ENCODE data around the gene HMGB3. TPM values are rescaled to one million over a fixed set of nuclear protein-coding genes. Genes with fewer than 3 reads are reported as not detected.
"Not testable (repeated sequence)": the region's sequence is repeated elsewhere in the genome, so short reads cannot be mapped to it uniquely, and the experiment has no call there.

Gene HMGB3
- total RNA-seq, 4 donors from 2014 or later = 6.3 to 23.3 (median 13.9) TPM

- intact Hi-C loops (cut with DNase I; ENCODE audit: low total_unique reads) = no loop called here
- TF ChIP-seq CTCF (IDR thresholded peaks at IDR 0.05) = no peak
- TF ChIP-seq POLR2A (IDR thresholded peaks at IDR 0.05) = no peak
- no peak for DNase-seq (ENCODE audit: low spot score in 2 of 2)
- WGBS, 2 donors = 82 to 93% methylated on average over 2 of the region's 2 CpGs
- no peak overlapping the region for H3K4me3 ChIP-seq (ENCODE audit: low read depth, poor library complexity, severe bottlenecking)
Observed at GRCh38 chrX:150955590-150955989, 27.5 kb upstream of the HMGB3 start.

DNA sequence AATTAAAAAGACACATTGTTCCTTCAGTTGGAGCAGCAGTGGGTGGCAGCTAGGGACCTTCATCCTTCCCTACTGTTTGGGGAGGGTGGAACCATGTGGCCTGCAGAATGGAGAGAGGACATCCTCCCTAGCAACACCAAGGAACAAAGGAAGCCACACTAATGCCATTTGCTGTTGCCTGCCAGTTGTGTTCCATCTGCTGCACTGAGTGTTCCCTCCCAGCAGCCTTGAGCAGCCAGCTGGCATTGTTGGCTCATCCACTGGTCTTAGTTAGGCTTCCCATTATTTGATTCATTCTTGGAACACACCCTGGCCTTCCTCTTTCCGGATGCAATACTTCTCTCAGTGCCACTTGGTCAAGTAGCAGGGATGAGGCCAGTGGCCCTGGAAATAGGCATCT lies 25.0 kb upstream of the HMGB3 start:
- intact Hi-C loops (cut with DNase I; ENCODE audit: low total_unique reads) = no loop called here
- no peak for TF ChIP-seq POLR2A (IDR thresholded peaks at IDR 0.05)
- no peak for DNase-seq (ENCODE audit: low spot score in 2 of 2)
- no peak overlapping the region for H3K4me3 ChIP-seq (ENCODE audit: low read depth, poor library complexity, severe bottlenecking)
- WGBS, 2 donors = 22 to 50% methylated on average over 1 of the region's 1 CpG

DNA sequence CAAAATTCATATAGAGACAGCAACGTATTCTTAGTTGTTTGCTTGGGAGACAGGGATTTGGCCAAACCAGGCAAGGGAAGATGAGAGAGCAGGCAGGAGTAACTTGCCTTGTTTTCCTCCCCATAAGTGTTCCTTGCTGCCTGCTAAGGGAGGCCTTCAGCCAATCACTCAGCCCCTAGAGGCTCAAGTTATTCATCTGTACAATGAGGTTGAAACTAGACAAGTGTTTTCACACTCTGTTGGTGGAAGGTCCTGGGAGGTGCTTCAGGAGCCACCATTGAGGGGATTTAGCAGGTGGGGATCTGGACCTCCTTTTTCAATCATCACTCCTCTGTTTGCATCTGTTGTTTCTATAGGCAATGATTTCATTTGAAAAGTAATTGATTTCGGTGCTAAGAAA lies 23.6 kb upstream of the HMGB3 start:
- WGBS, 2 donors = 75 to 88% methylated on average over 2 of the region's 2 CpGs

GRCh38 chrX:150961631-150962030 lies 21.5 kb upstream of the HMGB3 start:
- TF ChIP-seq CTCF (IDR thresholded peaks at IDR 0.05) = no peak
- no peak for TF ChIP-seq POLR2A (IDR thresholded peaks at IDR 0.05)
- no peak for DNase-seq (ENCODE audit: low spot score in 2 of 2)
- intact Hi-C loops (cut with DNase I; ENCODE audit: low total_unique reads) = no loop called here
- no peak overlapping the region for H3K4me3 ChIP-seq (ENCODE audit: low read depth, poor library complexity, severe bottlenecking)
- WGBS, 2 donors = 86 to 98% methylated on average over 7 of the region's 7 CpGs

More for the DNA sequence above, 23.6 kb upstream of the HMGB3 start:
- TF ChIP-seq CTCF (IDR thresholded peaks at IDR 0.05) = no peak
- no peak for TF ChIP-seq POLR2A (IDR thresholded peaks at IDR 0.05)
- DNase-seq (ENCODE audit: low spot score in 2 of 2) = no peak
- H3K4me3 ChIP-seq (ENCODE audit: low read depth, poor library complexity, severe bottlenecking) = no peak overlapping the region
- intact Hi-C loops (cut with DNase I; ENCODE audit: low total_unique reads) = no loop called here

DNA sequence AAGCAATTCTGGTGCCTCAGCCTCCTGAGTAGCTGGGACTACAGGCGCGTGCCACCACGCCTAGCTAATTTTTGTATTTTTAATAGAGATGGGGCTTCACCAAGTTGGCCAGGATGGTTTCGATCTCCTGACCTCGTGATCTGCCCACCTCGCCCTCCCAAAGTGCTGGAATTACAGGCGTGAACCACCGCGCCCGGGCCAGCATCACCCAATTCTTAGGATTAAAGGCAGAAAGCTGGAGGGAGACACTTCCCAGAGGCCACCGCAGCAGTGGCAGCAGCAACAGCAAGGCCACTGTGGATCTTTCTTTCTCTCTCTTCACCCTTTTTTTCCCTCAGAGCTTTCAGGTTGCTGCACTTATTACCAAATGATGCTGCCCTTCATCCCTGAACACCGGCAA lies 18.7 kb upstream of the HMGB3 start:
- DNase-seq (ENCODE audit: low spot score in 2 of 2); intact Hi-C loops (cut with DNase I; ENCODE audit: low total_unique reads); H3K4me3 ChIP-seq (ENCODE audit: low read depth, poor library complexity, severe bottlenecking): not testable (repeated sequence)
- WGBS, 2 donors = 89 to 98% methylated on average over 10 to 12 of the region's 12 CpGs

- intact Hi-C loops (cut with DNase I; ENCODE audit: low total_unique reads) = no loop called here
- no peak overlapping the region for H3K4me3 ChIP-seq (ENCODE audit: low read depth, poor library complexity, severe bottlenecking)
- no peak for DNase-seq (ENCODE audit: low spot score in 2 of 2)
- WGBS, 2 donors = 55 to 77% methylated on average over 9 to 11 of the region's 11 CpGs
- TF ChIP-seq CTCF (IDR thresholded peaks at IDR 0.05) (no peak), POLR2A (IDR thresholded peaks at IDR 0.05) (no peak)
Observed at GRCh38 chrX:150966235-150966634, 16.9 kb upstream of the HMGB3 start.

- intact Hi-C loops (cut with DNase I; ENCODE audit: low total_unique reads) = no loop called here
- WGBS, 2 donors = 49 to 60% methylated on average over 3 of the region's 3 CpGs
- H3K4me3 ChIP-seq (ENCODE audit: low read depth, poor library complexity, severe bottlenecking) = no peak overlapping the region
- DNase-seq (ENCODE audit: low spot score in 2 of 2) = no peak
- no peak for TF ChIP-seq POLR2A (IDR thresholded peaks at IDR 0.05)
- no peak for TF ChIP-seq CTCF (IDR thresholded peaks at IDR 0.05)
Observed at GRCh38 chrX:150966742-150967141, 16.4 kb upstream of the HMGB3 start.

All from lower leg skin (tissue), 4 donors.